Astrocyte of the spinal cord (primary cell): ENCODE measurements around the gene BRSK1.

Experiments used
- DNase-seq: peaks from one replicate; pipeline ENCODE4 v3.0.0; 2011; ENCODE audit warnings: low read depth, low spot score
- H3K4me3 ChIP-seq: 2 replicates; pipeline ENCODE4 v1.5.1; 2011; ENCODE audit warnings: low read depth, mild to moderate bottlenecking, low read length, moderate library complexity
- in situ Hi-C: cut with HindIII; loops from 2 replicates; pipeline ENCODE4 v1.10.0; 2017; ENCODE audit warnings: low sequenced_read_pairs
- TF ChIP-seq, protein P1 (sequence below): IDR thresholded peaks from 2 replicates; pipeline ENCODE4 v1.5.1; 2012; ENCODE audit warnings: low read depth, mild to moderate bottlenecking, low read length, inconsistent platforms

The BRSK1 gene

GRCh38 chr19:55297267-55297666, 13.5 kb downstream of the BRSK1 start:
- DNase-seq, result no peak
- no peak overlapping the region for H3K4me3 ChIP-seq
- TF ChIP-seq, protein P1, sequence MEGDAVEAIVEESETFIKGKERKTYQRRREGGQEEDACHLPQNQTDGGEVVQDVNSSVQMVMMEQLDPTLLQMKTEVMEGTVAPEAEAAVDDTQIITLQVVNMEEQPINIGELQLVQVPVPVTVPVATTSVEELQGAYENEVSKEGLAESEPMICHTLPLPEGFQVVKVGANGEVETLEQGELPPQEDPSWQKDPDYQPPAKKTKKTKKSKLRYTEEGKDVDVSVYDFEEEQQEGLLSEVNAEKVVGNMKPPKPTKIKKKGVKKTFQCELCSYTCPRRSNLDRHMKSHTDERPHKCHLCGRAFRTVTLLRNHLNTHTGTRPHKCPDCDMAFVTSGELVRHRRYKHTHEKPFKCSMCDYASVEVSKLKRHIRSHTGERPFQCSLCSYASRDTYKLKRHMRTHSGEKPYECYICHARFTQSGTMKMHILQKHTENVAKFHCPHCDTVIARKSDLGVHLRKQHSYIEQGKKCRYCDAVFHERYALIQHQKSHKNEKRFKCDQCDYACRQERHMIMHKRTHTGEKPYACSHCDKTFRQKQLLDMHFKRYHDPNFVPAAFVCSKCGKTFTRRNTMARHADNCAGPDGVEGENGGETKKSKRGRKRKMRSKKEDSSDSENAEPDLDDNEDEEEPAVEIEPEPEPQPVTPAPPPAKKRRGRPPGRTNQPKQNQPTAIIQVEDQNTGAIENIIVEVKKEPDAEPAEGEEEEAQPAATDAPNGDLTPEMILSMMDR, result no peak
- in situ Hi-C loops, result no loop called here

DNA sequence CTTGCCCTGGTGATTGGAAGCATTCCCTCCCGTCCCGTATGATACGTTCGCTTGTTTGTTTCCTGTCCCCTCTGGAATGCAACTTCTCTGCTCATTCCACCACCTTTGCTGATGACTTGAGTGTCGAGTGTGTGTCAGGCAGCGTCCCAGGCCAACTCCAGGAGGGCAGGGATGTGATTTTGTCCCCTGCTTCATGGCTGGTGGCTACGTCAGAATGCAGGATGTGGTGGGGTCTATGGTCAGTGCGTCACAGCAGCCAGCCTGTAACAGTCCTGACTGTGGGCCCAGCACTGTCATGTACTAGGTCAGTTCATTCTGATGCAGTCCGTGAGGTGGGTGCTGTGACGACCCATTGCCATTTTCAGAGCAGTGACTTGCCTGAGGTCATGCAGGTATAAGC, 16.2 kb downstream of the BRSK1 start:
- no peak for DNase-seq
- TF ChIP-seq, protein P1, result no peak
- in situ Hi-C loops, result no loop called here
- H3K4me3 ChIP-seq, result no peak overlapping the region

GRCh38 chr19:55300886-55301458, 17.2 kb downstream of the BRSK1 start:
- in situ Hi-C loops, result no loop called here
- TF ChIP-seq, protein P1, result no peak
- no peak for DNase-seq
- H3K4me3 ChIP-seq, result no peak overlapping the region

DNA sequence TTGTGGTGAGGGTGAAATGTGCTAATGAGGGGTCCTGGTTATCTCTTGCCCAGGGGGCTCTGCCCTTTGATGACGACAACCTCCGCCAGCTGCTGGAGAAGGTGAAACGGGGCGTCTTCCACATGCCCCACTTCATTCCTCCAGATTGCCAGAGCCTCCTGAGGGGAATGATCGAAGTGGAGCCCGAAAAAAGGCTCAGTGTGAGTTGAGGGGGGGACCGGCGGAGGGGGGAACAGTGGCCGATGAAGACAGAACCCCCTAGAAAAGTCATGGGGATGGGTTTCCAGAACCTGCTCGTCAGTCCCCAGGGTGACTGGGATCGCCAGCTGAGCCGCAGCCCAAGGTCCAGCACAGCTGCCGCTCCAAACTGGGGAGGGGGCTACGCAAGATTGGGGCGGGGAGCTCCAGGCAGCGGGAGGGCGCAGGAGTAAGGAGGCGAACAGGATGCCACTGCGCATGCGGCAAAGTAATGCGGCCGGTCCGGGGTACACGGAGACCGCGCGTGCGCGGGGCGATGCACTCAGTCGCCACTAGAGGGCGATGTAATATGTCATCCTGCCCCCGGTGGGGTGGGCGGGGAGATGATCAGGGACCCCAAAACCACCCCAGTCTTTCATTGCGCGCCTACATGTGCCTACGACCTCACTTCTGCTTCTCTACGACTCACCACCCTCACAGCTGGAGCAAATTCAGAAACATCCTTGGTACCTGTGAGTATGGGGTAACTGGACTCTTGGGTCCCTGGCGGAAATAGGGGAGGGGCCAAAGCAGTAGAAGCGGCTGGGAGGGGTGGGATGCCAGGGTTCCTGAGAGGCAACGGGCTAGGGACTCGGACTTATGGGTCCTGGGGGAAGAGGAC, 17.9 kb downstream of the BRSK1 start:
- TF ChIP-seq, protein P1, result peak; percentile 87
- H3K4me3 ChIP-seq, result peak overlapping the region; percentile 37
- peak; percentile 62 for DNase-seq
- in situ Hi-C loops, result no loop called here

GRCh38 chr19:55302318-55302703, 18.5 kb downstream of the BRSK1 start:
- H3K4me3 ChIP-seq, result peak overlapping the region; percentile 37
- in situ Hi-C loops, result no loop called here
- no peak for DNase-seq
- TF ChIP-seq, protein P1, result no peak

DNA sequence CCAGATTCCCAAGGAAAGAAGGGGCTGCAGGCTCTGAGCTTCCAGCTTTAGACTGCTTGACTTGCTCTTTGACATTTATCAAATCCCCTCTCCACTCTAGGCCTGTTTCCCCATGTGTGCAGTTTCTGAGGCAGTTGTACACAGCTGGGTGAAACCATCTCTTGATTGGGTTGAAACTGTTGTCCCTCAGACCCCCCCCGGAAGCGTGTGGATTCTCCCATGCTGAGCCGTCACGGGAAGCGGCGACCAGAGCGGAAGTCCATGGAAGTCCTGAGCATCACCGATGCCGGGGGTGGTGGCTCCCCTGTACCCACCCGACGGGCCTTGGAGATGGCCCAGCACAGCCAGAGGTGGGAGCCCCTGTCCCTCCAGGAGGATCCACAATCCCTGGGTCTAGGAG, 19.7 kb downstream of the BRSK1 start:
- TF ChIP-seq, protein P1, result no peak
- in situ Hi-C loops, result no loop called here
- no peak overlapping the region for H3K4me3 ChIP-seq
- DNase-seq, result no peak
